MCF 10A (cell line): Measurements from ENCODE around the gene CRYBG3. TPM values are rescaled to one million over a fixed set of nuclear protein-coding genes. Genes with fewer than 3 reads are reported as not detected.
A peak's percentile ranks its signal among the peaks of the same experiment; 100 is the strongest.

ENCODE experiments used
- BruUV-seq: library from RNA; stranded (reverse); fragments of 400-500 nt; replicated peaks from 2 replicates; lab custom pipeline; 2021; lab: Mats Ljungman, UMichigan
- CTCF ChIA-PET: fragments of 300-600 bp; sonication (Branson Sonifier 250); formaldehyde crosslinking; extraction: SDS; loops from one replicate; lab custom pipeline; 2021; ENCODE audit warnings: antibody characterized with exemption, inconsistent platforms; lab: Yijun Ruan, JAX
- POLR2A ChIA-PET: fragments of 300-600, 350-650 bp; sonication (Branson Sonifier 250); formaldehyde crosslinking; extraction: SDS; loops from one replicate; lab custom pipeline; 2020; ENCODE audit warnings: antibody characterized with exemption, inconsistent platforms; lab: Yijun Ruan, JAX
- DNase-seq: peaks from one replicate; pipeline ENCODE4 v3.0.0-alpha.2; 2018; ENCODE audit not compliant: unreplicated experiment
- H3K27ac Mint-ChIP-seq: one replicate; pipeline ENCODE4 v1.8.0; 2022; ENCODE audit warnings: mild to moderate bottlenecking, low read depth, mixed read lengths; ENCODE audit not compliant: unreplicated experiment
- H3K27me3 Mint-ChIP-seq: one replicate; pipeline ENCODE4 v1.8.0; 2022; ENCODE audit warnings: mixed read lengths; ENCODE audit not compliant: insufficient read depth, unreplicated experiment
- H3K36me3 Mint-ChIP-seq: one replicate; pipeline ENCODE4 v1.8.0; 2022; ENCODE audit warnings: mild to moderate bottlenecking, moderate library complexity, mixed read lengths; ENCODE audit not compliant: insufficient read depth, unreplicated experiment
- H3K4me1 Mint-ChIP-seq: one replicate; pipeline ENCODE4 v1.8.0; 2022; ENCODE audit warnings: mixed read lengths; ENCODE audit not compliant: insufficient read depth, unreplicated experiment
- H3K4me3 Mint-ChIP-seq: one replicate; pipeline ENCODE4 v1.8.0; 2022; ENCODE audit warnings: mild to moderate bottlenecking, moderate library complexity, mixed read lengths; ENCODE audit not compliant: unreplicated experiment
- H3K9me3 Mint-ChIP-seq: one replicate; pipeline ENCODE4 v1.8.0; 2022; ENCODE audit warnings: mixed read lengths; ENCODE audit not compliant: unreplicated experiment
- CTCF ChIP-seq: fragments of 200-600 bp; IDR thresholded peaks from one replicate; pipeline ENCODE4 v1.8.0; 2022; ENCODE audit warnings: antibody characterized with exemption, mild to moderate bottlenecking; ENCODE audit not compliant: unreplicated experiment
- intact Hi-C: fragments of 100-400 bp; cut with micrococcal nuclease; formaldehyde crosslinking; loops from 2 replicates; pipeline ENCODE4 v1.14.1; 2022
- total RNA-seq: library from RNA; stranded (reverse); gene quantifications from 2 replicates; pipeline ENCODE4 v1.2.3, GENCODE V29; 2022

Gene CRYBG3
- total RNA-seq, 1 experiment from 2014 or later: 7.2 TPM

DNA sequence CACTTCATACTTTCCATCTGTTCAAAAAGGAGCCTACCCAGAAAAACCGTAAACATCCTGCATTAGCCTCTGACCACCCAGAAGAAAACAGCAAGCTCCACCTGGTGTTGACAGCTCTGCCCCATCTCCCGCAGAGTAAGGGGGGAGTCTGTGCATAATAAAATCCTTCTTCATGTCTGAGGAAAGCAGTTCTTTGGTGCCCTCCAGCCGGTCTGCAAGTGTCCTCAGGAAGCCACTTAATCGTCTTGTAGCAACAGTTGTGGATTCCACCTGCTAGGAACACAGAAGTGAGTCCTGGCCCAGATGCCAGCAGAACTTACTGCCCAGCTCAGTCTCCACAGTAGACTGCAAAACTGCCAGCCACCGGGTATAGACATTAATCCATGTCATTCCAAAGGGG, 127.9 kb downstream of the CRYBG3 start:
- peaks cover 12% of the 10 kb centered on the region for H3K4me1 Mint-ChIP-seq
- no peak overlapping the region for H3K27ac Mint-ChIP-seq
- no peak overlapping the region for H3K4me3 Mint-ChIP-seq
- H3K27me3 Mint-ChIP-seq: no peaks in the 10 kb centered on the region
- no peaks in the 10 kb centered on the region for H3K9me3 Mint-ChIP-seq
- TF ChIP-seq CTCF: no peak
- ChIA-PET POLR2A (interaction anchor here (0.6 kb wide), 1 partner anchor 44 kb away, joined by 3 read pairs; no protein-coding TSS in a partner anchor), CTCF (interaction anchor here (1.2 to 1.9 kb wide), 3 partner anchors 9 to 638 kb away, joined by 3 to 6 read pairs (median 5); no protein-coding TSS in a partner anchor)
- H3K36me3 Mint-ChIP-seq: peaks cover 77% of the 10 kb centered on the region
- DNase-seq: no peak
- no TSS peak for BruUV-seq
- intact Hi-C loops: no loop called here

- Mint-ChIP-seq H3K27ac (peak overlapping the region; percentile 23), H3K4me1 (peaks cover 12% of the 10 kb centered on the region), H3K9me3 (no peaks in the 10 kb centered on the region), H3K36me3 (peaks cover 80% of the 10 kb centered on the region), H3K4me3 (no peak overlapping the region), H3K27me3 (no peaks in the 10 kb centered on the region)
- no peak for TF ChIP-seq CTCF
- intact Hi-C loops: no loop called here
- DNase-seq: no peak
- no TSS peak for BruUV-seq
- ChIA-PET CTCF (interaction anchor here (0.7 to 1.9 kb wide), 4 partner anchors 10 to 637 kb away, joined by 3 to 6 read pairs (median 4); no protein-coding TSS in a partner anchor), POLR2A (no interaction called here)
Observed at GRCh38 chr3:97950360-97950759, 128.5 kb downstream of the CRYBG3 start.

DNA sequence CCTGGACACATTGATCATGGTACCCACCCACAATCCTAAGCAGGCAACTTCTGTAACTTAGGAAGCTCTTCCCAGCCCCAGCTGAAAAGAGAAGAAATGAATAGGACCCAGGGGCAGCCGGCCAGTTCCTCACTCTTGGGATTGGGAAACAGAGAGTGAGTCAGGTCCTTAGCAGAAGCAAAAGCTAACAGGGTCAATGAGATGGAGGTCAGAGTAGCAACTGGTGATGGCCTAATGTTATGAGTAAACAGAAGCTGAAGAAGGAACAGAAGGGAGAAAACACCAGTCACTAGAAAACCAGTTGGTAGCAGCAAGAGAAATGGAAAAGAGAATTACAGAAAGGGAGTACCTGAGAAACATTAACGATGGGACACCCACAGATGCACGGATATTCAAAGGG, 130.5 kb downstream of the CRYBG3 start:
- Mint-ChIP-seq H3K4me1 (peaks cover 12% of the 10 kb centered on the region), H3K27me3 (no peaks in the 10 kb centered on the region), H3K9me3 (no peaks in the 10 kb centered on the region), H3K27ac (no peak overlapping the region), H3K36me3 (peaks cover 82% of the 10 kb centered on the region), H3K4me3 (no peak overlapping the region)
- ChIA-PET CTCF (interaction anchor here (1.0 to 2.4 kb wide), 3 partner anchors 11 to 158 kb away, joined by 3 to 11 read pairs (median 6); no protein-coding TSS in a partner anchor), POLR2A (interaction anchor here (0.6 to 2.9 kb wide), 5 partner anchors 8 to 62 kb away, joined by 3 to 9 read pairs (median 3); partner anchors contain the start of gene RIOX2)
- intact Hi-C loops: no loop called here
- peak; percentile 78 for DNase-seq
- TF ChIP-seq CTCF: no peak
- BruUV-seq: no TSS peak

DNA sequence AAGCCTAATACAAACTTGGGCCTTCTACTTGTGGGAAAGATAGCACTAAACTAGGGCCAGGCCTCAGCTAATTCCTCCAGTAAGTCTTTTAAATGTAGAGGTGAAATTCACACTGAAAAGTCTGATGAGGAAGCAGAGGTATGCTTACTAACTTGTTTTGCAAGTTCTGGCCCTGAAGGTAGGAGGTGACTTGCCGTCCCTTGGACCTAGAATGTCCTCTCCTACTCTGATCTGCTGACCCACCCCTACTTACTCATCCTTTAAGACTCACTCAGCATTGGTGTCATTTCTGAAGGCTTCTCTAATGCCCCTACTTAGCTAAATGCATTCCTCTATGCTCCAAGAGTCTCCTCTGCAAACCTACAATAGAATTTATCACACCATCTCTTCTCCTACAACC, 131.1 kb downstream of the CRYBG3 start:
- H3K27ac Mint-ChIP-seq: no peak overlapping the region
- no TSS peak for BruUV-seq
- intact Hi-C loops: no loop called here
- H3K36me3 Mint-ChIP-seq: peaks cover 86% of the 10 kb centered on the region
- peaks cover 12% of the 10 kb centered on the region for H3K4me1 Mint-ChIP-seq
- no peak for DNase-seq
- POLR2A ChIA-PET: interaction anchor here (0.6 to 2.9 kb wide), 6 partner anchors 8 to 61 kb away, joined by 3 to 9 read pairs (median 3); partner anchors contain the start of gene RIOX2
- TF ChIP-seq CTCF: no peak
- H3K4me3 Mint-ChIP-seq: no peak overlapping the region
- H3K9me3 Mint-ChIP-seq: no peaks in the 10 kb centered on the region
- CTCF ChIA-PET: interaction anchor here (0.6 to 2.4 kb wide), 4 partner anchors 13 to 158 kb away, joined by 3 to 11 read pairs (median 4); no protein-coding TSS in a partner anchor
- H3K27me3 Mint-ChIP-seq: no peaks in the 10 kb centered on the region
